ENCODE data around the gene TBC1D17. TPM values are rescaled to one million over a fixed set of nuclear protein-coding genes. Genes with fewer than 3 reads are reported as not detected.

The TBC1D17 gene
- total and polyA plus RNA-seq, 11 donors: 30.1 to 54.8 (median 38.1) TPM

- DNase-seq: no peak
- H3K27me3 ChIP-seq: no peaks in the 10 kb centered on the region
- peak in 2 of 4 donors; percentile 4 to 22 for ATAC-seq
- H3K36me3 ChIP-seq: peaks cover 0 to 10% (median 5%) of the 10 kb centered on the region in 9 donors
- H3K9me3 ChIP-seq: peaks cover 0 to 9% (median 0%) of the 10 kb centered on the region in 12 donors
- 46 to 58% (median 57%) methylated on average over 12 of the region's 12 CpGs for WGBS, 4 donors
- intact Hi-C loops (cut with DNase I): loop anchor here in 6 of 10 donors (1.0 to 5.0 kb wide), 6 partner anchors 17 to 173 kb away; partner anchors contain the start of genes MED25 (in 4 of the 6), FUZ (in 1 of the 6), PNKP (in 1 of the 6) and PRMT1 (in 1 of the 6)
- TF ChIP-seq CTCF (IDR thresholded peaks at IDR 0.05) (no peak), POLR2A (IDR thresholded peaks at IDR 0.05) (no peak)
- H3K4me1 ChIP-seq: peaks cover 3 to 42% (median 25%) of the 10 kb centered on the region in 12 donors
- peak overlapping the region in 11 of 12 donors; percentile 94 to 100 (median 99) for H3K27ac ChIP-seq
- peak overlapping the region; percentile 60 to 99 (median 76) for H3K4me3 ChIP-seq
Observed at GRCh38 chr19:49850221-49850486, 27.3 kb upstream of the TBC1D17 start.

GRCh38 chr19:49850487-49851342 is 26.8 kb upstream of the TBC1D17 start, which contains the start of gene PTOV1:
Gene PTOV1, plus strand, starts transcription at chr19:49851159.
- Histone ChIP-seq H3K4me1 (peaks cover 3 to 42% (median 25%) of the 10 kb centered on the region in 12 donors), H3K36me3 (peaks cover 0 to 16% (median 11%) of the 10 kb centered on the region in 9 donors), H3K27ac (peak within 1 kb of the TSS; percentile 93 to 100 (median 99)), H3K4me3 (peak within 1 kb of the TSS; percentile 60 to 99 (median 76)), H3K9me3 (peaks cover 0 to 9% (median 0%) of the 10 kb centered on the region in 12 donors), H3K27me3 (no peaks in the 10 kb centered on the region)
- intact Hi-C loops (cut with DNase I): loop anchor here in 6 of 10 donors (1.0 to 5.0 kb wide), 6 partner anchors 16 to 173 kb away; partner anchors contain the start of genes MED25 (in 4 of the 6), FUZ (in 1 of the 6), PNKP (in 1 of the 6) and PRMT1 (in 1 of the 6)
- WGBS, 4 donors: 1% methylated on average over 36 to 98 of the region's 98 CpGs
- DNase-seq (peak; percentile 92 to 96 (median 93)), ATAC-seq (peak; percentile 94 to 97 (median 94))
- no peak for TF ChIP-seq CTCF (IDR thresholded peaks at IDR 0.05)
- TF ChIP-seq POLR2A (IDR thresholded peaks at IDR 0.05): peak; percentile 29 to 86

GRCh38 chr19:49851456-49852259 is 25.8 kb upstream of the TBC1D17 start:
- Histone ChIP-seq H3K36me3 (peaks cover 0 to 25% (median 20%) of the 10 kb centered on the region in 9 donors), H3K4me3 (peak overlapping the region; percentile 60 to 99 (median 76)), H3K9me3 (peaks cover 0 to 9% (median 0%) of the 10 kb centered on the region in 12 donors), H3K27me3 (no peaks in the 10 kb centered on the region), H3K27ac (peak overlapping the region; percentile 93 to 100 (median 99)), H3K4me1 (peaks cover 3 to 42% (median 25%) of the 10 kb centered on the region in 12 donors)
- TF ChIP-seq CTCF (IDR thresholded peaks at IDR 0.05) (peak in 1 of 12 donors; percentile 6), POLR2A (IDR thresholded peaks at IDR 0.05) (no peak)
- 2 to 10% (median 5%) methylated on average over 17 to 78 of the region's 78 CpGs for WGBS, 4 donors
- DNase-seq (peak in 1 of 5 donors; percentile 58), ATAC-seq (no peak)
- intact Hi-C loops (cut with DNase I): loop anchor here in 6 of 10 donors (2.0 to 5.0 kb wide), 4 partner anchors 15 to 39 kb away; partner anchors contain the start of genes MED25 (in 4 of the 6), FUZ (in 1 of the 6) and PNKP (in 1 of the 6)

Data from heart left ventricle (tissue), 16 donors.